Neuronal stem cell (in vitro differentiated cells): ENCODE data around the gene PIMREG.

Experiments used
- DNase-seq: peaks from one replicate; pipeline ENCODE4 v3.0.0-alpha.2; 2013; ENCODE audit warnings: low spot score
- H2AFZ ChIP-seq: one replicate; pipeline ENCODE4 v1.6.1; 2013; ENCODE audit warnings: mild to moderate bottlenecking, low read length, inconsistent platforms
- H2AK5ac ChIP-seq: 2 replicates; pipeline ENCODE4 v1.6.1; 2013; ENCODE audit warnings: low read depth, mild to moderate bottlenecking, inconsistent platforms, low read length, moderate library complexity, mixed read lengths
- H2BK120ac ChIP-seq: 2 replicates; pipeline ENCODE4 v1.6.1; 2013; ENCODE audit warnings: low read depth, mild to moderate bottlenecking, inconsistent platforms, low read length, moderate library complexity, mixed read lengths
- H2BK12ac ChIP-seq: one replicate; pipeline ENCODE4 v1.6.1; 2013; ENCODE audit warnings: low read length, inconsistent platforms
- H2BK15ac ChIP-seq: 2 replicates; pipeline ENCODE4 v1.6.1; 2013; ENCODE audit warnings: mild to moderate bottlenecking, low read length, inconsistent platforms, mixed read lengths
- H2BK5ac ChIP-seq: one replicate; pipeline ENCODE4 v1.6.1; 2013; ENCODE audit warnings: inconsistent platforms, mild to moderate bottlenecking, low read length, moderate library complexity
- H3K14ac ChIP-seq: one replicate; pipeline ENCODE4 v1.6.1; 2013; ENCODE audit warnings: low read length, inconsistent platforms
- H3K18ac ChIP-seq: 2 replicates; pipeline ENCODE4 v1.6.1; 2013; ENCODE audit warnings: low read length, inconsistent platforms
- H3K23ac ChIP-seq: 2 replicates; pipeline ENCODE4 v1.6.1; 2013; ENCODE audit warnings: low read depth, mild to moderate bottlenecking, mixed read lengths, low read length, inconsistent platforms; ENCODE audit not compliant: poor library complexity
- H3K27ac ChIP-seq: replicated peaks from 3 replicates; pipeline ENCODE4 v1.5.1; 2013; ENCODE audit warnings: low read length, inconsistent platforms
- H3K27me3 ChIP-seq, 3 experiments: 2 replicates each; pipeline ENCODE4 v1.6.1; 2013; ENCODE audit warnings: low read length in 3 of 3, mild to moderate bottlenecking in 2 of 3, inconsistent platforms in 1 of 3, low read depth in 1 of 3, mixed read lengths in 1 of 3, moderate library complexity in 1 of 3; ENCODE audit not compliant: control insufficient read depth in 3 of 3, insufficient read depth in 3 of 3
- H3K36me3 ChIP-seq, 2 donors: replicated peaks in 1 of 2; 2 replicates each; pipeline ENCODE4 v1.6.1; 2013; ENCODE audit warnings: low read length in 2 of 2; ENCODE audit not compliant: control insufficient read depth in 2 of 2, insufficient read depth in 2 of 2
- H3K4ac ChIP-seq: 2 replicates; pipeline ENCODE4 v1.6.1; 2013; ENCODE audit warnings: inconsistent platforms, mild to moderate bottlenecking, low read length, moderate library complexity
- H3K4me1 ChIP-seq, 2 donors: 1 replicate in 1 of 2; 2 replicates in 1 of 2; pipeline ENCODE4 v1.6.1; 2013; ENCODE audit warnings: low read length in 2 of 2, low read depth in 1 of 2; ENCODE audit not compliant: control insufficient read depth in 2 of 2, insufficient read depth in 1 of 2
- H3K4me2 ChIP-seq: one replicate; pipeline ENCODE4 v1.6.1; 2013; ENCODE audit warnings: mild to moderate bottlenecking, low read length, inconsistent platforms; ENCODE audit not compliant: insufficient read depth, poor library complexity, severe bottlenecking
- H3K4me3 ChIP-seq, 2 donors: 2 replicates each; pipeline ENCODE4 v1.5.1; 2013; ENCODE audit warnings: low read length in 2 of 2, mild to moderate bottlenecking in 2 of 2, inconsistent platforms in 1 of 2, moderate library complexity in 1 of 2
- H3K79me1 ChIP-seq: one replicate; pipeline ENCODE4 v1.6.1; 2013; ENCODE audit warnings: low read depth, mild to moderate bottlenecking, inconsistent platforms, low read length, moderate library complexity
- H3K9ac ChIP-seq: one replicate; pipeline ENCODE4 v1.6.1; 2013; ENCODE audit warnings: mild to moderate bottlenecking, low read depth, low read length, inconsistent platforms; ENCODE audit not compliant: poor library complexity
- H3K9me3 ChIP-seq, 2 donors: replicated peaks in 1 of 2; 2 replicates each; pipeline versions ENCODE3 to v1.6.1; 2013; ENCODE audit warnings: low read length in 2 of 2, mild to moderate bottlenecking in 2 of 2, inconsistent platforms in 1 of 2, low read depth in 1 of 2, mixed read lengths in 1 of 2, moderate library complexity in 1 of 2; ENCODE audit not compliant: control insufficient read depth in 2 of 2, insufficient read depth in 1 of 2
- H4K8ac ChIP-seq: one replicate; pipeline ENCODE4 v1.6.1; 2013; ENCODE audit warnings: low read depth, mild to moderate bottlenecking, inconsistent platforms, low read length, moderate library complexity
- H4K91ac ChIP-seq: one replicate; pipeline ENCODE4 v1.6.1; 2013; ENCODE audit warnings: low read length, low read depth, mild to moderate bottlenecking, inconsistent platforms; ENCODE audit not compliant: poor library complexity
- WGBS, 2 donors: extraction: QIAGEN DNeasy Blood & Tissue Kit; methylation state at CpG; one replicate each; pipeline ENCODE4 v1.1.7; 2013; ENCODE audit warnings: missing lambda C conversion rate in 2 of 2, mixed read lengths in 1 of 2; ENCODE audit not compliant: insufficient read length in 2 of 2, insufficient replicate concordance in 1 of 2; ENCODE audit errors: extremely low coverage in 2 of 2; 5-methylcytosine and 5-hydroxymethylcytosine counted together

The PIMREG gene

GRCh38 chr17:6421700-6422604 lies 22.3 kb upstream of the PIMREG start:
- Histone ChIP-seq H3K4me3 (no peak overlapping the region), H3K27me3 (peaks cover 0 to 5% (median 0%) of the 10 kb centered on the region in 3 experiments), H2BK15ac (peak overlapping the region; percentile 75), H3K18ac (peak overlapping the region; percentile 60), H2AFZ (peak overlapping the region; percentile 70), H2BK12ac (peak overlapping the region; percentile 19), H2BK5ac (no peak overlapping the region), H2BK120ac (peak overlapping the region; percentile 72), H4K8ac (no peak overlapping the region), H3K23ac (no peak overlapping the region), H3K4me2 (no peak overlapping the region), H3K36me3 (no peaks in the 10 kb centered on the region), H4K91ac (no peak overlapping the region), H3K79me1 (no peaks in the 10 kb centered on the region), H3K4me1 (peaks cover 0 to 7% of the 10 kb centered on the region in 2 donors), H2AK5ac (peak overlapping the region; percentile 43), H3K9ac (no peak overlapping the region), H3K14ac (no peak overlapping the region), H3K27ac (no peak overlapping the region), H3K9me3 (no peaks in the 10 kb centered on the region), H3K4ac (no peak overlapping the region)
- no CpG with 5 or more reads among the region's 13 CpGs for WGBS, 2 donors
- DNase-seq: peak; percentile 87

DNA sequence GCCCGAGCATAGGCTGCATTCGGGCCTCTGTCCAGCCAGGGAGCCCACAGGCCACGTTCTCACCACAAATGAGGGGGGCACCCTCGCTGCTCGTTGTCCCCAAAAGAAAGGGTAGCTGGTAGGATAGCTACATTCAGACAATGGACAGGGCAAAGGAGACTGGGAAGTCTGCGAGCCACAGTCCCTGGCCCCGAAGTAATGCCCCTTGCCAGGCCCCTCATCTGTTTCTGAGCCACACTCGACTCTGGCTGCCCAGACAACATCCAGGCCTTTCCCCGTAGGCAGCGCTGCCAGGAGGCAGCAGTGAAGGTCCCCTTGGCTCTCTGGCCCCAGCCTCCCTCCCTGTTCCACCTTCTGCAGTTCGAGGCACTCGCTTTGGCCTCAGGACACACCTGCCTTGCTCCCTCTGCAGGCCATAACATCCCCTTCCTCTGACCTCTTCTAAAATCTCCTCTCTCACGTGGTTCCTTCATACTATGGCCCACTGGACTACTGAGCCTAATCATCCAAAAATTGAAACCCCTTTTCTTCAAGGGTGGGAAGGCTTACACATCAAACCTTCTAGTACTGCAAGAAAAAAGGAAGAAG lies 21.5 kb upstream of the PIMREG start:
- peaks cover 0 to 5% (median 0%) of the 10 kb centered on the region in 3 experiments for H3K27me3 ChIP-seq
- H3K27ac ChIP-seq: no peak overlapping the region
- no peaks in the 10 kb centered on the region for H3K9me3 ChIP-seq
- H4K8ac ChIP-seq: no peak overlapping the region
- H2BK15ac ChIP-seq: peak overlapping the region; percentile 75
- no peaks in the 10 kb centered on the region for H3K79me1 ChIP-seq
- no peak overlapping the region for H4K91ac ChIP-seq
- peak overlapping the region; percentile 24 for H3K9ac ChIP-seq
- H3K4me2 ChIP-seq: no peak overlapping the region
- H3K4ac ChIP-seq: no peak overlapping the region
- H3K4me3 ChIP-seq: no peak overlapping the region
- H2BK120ac ChIP-seq: peak overlapping the region; percentile 72
- WGBS, 2 donors: no CpG with 5 or more reads among the region's 13 CpGs
- H2AFZ ChIP-seq: peak overlapping the region; percentile 70
- H3K4me1 ChIP-seq: peaks cover 0 to 7% of the 10 kb centered on the region in 2 donors
- H2AK5ac ChIP-seq: peak overlapping the region; percentile 43
- H3K36me3 ChIP-seq: no peaks in the 10 kb centered on the region
- H2BK5ac ChIP-seq: no peak overlapping the region
- no peak overlapping the region for H3K14ac ChIP-seq
- H2BK12ac ChIP-seq: peak overlapping the region; percentile 47
- peak overlapping the region; percentile 5 for H3K18ac ChIP-seq
- H3K23ac ChIP-seq: no peak overlapping the region
- no peak for DNase-seq

DNA sequence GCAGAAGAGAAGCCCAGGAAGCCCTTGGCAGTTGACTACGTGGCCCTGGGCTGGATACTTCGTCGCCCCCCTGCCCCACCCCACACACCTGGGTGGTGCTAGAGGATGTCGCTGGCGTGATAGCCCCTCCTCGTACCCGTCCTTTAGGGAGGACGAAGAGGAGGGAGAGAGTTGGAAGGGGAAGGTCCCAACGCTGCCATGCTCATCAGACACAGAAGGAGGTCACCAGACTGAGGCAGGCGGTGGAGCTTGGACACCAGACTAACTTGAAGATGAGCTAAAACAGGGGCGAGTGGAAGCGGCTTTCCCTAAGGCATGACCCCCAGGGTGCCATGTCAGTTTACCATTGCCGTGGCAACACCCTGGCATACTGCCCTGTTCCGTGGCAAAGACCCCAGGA lies 20.3 kb upstream of the PIMREG start:
- peak overlapping the region; percentile 11 for H2BK15ac ChIP-seq
- H3K9ac ChIP-seq: no peak overlapping the region
- peak overlapping the region; percentile 56 for H2BK5ac ChIP-seq
- H4K91ac ChIP-seq: no peak overlapping the region
- no peak overlapping the region for H4K8ac ChIP-seq
- no peak overlapping the region for H2BK12ac ChIP-seq
- no peak overlapping the region for H2BK120ac ChIP-seq
- peak overlapping the region; percentile 17 for H2AK5ac ChIP-seq
- H3K27me3 ChIP-seq: peaks cover 0 to 5% (median 0%) of the 10 kb centered on the region in 3 experiments
- H3K4me1 ChIP-seq: peaks cover under 1 to 15% of the 10 kb centered on the region in 2 donors
- H3K4ac ChIP-seq: no peak overlapping the region
- no peak overlapping the region for H3K27ac ChIP-seq
- H3K4me2 ChIP-seq: no peak overlapping the region
- peak overlapping the region; percentile 57 for H3K18ac ChIP-seq
- H2AFZ ChIP-seq: no peak overlapping the region
- no peak overlapping the region for H3K14ac ChIP-seq
- H3K9me3 ChIP-seq: no peaks in the 10 kb centered on the region
- no peaks in the 10 kb centered on the region for H3K79me1 ChIP-seq
- no peak overlapping the region for H3K23ac ChIP-seq
- no peak for DNase-seq
- no peak overlapping the region for H3K4me3 ChIP-seq
- no peaks in the 10 kb centered on the region for H3K36me3 ChIP-seq
- WGBS, 2 donors: no CpG with 5 or more reads among the region's 14 CpGs

DNA sequence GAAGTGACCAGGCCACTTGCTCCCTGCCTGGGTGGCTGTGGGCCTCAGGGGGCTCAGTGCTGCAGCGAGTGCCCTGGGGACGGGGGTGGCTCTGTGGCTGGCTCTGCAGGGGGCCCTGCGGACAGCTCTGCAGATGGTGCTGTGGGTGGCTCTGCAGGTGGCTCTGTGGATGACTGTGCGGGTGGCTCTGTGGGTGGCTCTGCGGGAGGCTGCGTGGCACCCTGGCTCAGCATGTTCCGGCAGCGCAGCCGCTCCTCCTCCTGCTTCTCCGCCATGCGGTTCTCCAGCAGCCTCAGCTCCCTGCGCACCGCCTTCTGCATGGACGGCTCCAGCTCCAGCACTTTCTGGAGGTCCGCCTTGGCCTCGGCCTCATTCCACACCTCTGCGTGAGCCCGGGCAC lies 18.8 kb upstream of the PIMREG start:
- Histone ChIP-seq H2AK5ac (peak overlapping the region; percentile 77), H3K4me3 (no peak overlapping the region), H3K9me3 (no peaks in the 10 kb centered on the region), H2BK5ac (no peak overlapping the region), H3K36me3 (no peaks in the 10 kb centered on the region), H3K4me1 (peaks cover 6 to 20% of the 10 kb centered on the region in 2 donors), H3K4me2 (no peak overlapping the region), H2BK15ac (peak overlapping the region; percentile 84), H3K4ac (peak overlapping the region; percentile 29), H3K9ac (no peak overlapping the region), H2BK120ac (no peak overlapping the region), H4K91ac (peak overlapping the region; percentile 3), H2AFZ (no peak overlapping the region), H3K14ac (peak overlapping the region; percentile 85), H2BK12ac (peak overlapping the region; percentile 91), H3K23ac (no peak overlapping the region), H3K27me3 (peaks cover 0 to 5% (median 0%) of the 10 kb centered on the region in 3 experiments), H3K79me1 (no peaks in the 10 kb centered on the region), H4K8ac (no peak overlapping the region), H3K18ac (peak overlapping the region; percentile 86), H3K27ac (no peak overlapping the region)
- no CpG with 5 or more reads among the region's 18 CpGs for WGBS, 2 donors
- no peak for DNase-seq
